Measurements from ENCODE around the gene BCL2L1.

The BCL2L1 gene

DNA sequence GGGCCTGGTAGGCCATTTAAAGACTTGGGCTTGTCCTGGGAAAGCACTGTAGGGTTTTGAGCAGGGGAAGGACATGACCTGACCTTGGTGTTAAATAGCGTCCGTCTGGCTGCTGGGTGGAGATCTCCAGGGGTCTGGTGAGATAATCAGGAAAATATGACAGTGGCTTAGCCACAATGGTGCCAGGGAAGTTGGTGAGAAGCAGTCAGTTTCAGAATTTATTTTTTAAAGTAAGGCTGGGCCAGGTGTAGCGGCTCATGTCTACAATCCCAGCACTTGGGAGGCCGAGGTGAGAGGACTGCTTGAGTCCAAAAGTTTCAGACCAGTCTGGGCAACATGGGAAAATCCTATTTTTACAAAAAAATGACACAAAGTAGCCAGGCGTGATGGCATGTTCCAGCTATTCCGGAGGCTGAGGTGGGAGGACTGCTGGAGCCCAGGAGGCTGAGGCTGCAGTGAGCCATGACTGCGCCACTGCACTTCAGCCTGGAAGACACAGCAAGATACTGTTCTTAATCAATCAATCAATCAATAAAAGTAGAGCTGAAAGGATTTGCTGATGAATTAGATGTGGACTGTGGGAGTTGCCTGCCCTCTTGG is 41.4 kb downstream of the BCL2L1 start:
- Histone ChIP-seq H3K9ac (ENCODE audit: low read length) (no peak overlapping the region), H3K4me1 (ENCODE audit: low read length) (peaks cover 38% of the 10 kb centered on the region), H3K27me3 (ENCODE audit: low read depth, low read length) (no peaks in the 10 kb centered on the region), H3K4me3 (ENCODE audit: low read length) (no peak overlapping the region), H3K36me3 (replicated peaks; ENCODE audit: low read depth, low read length) (peaks cover 44% of the 10 kb centered on the region), H2AFZ (ENCODE audit: low read depth, low read length) (no peak overlapping the region), H3K4me2 (ENCODE audit: low read length) (no peak overlapping the region), H3K9me3 (ENCODE audit: insufficient read depth, low read length) (no peaks in the 10 kb centered on the region), H4K20me1 (ENCODE audit: insufficient read depth, low read length) (no peaks in the 10 kb centered on the region), H3K27ac (ENCODE audit: low read length) (no peak overlapping the region), H3K79me2 (ENCODE audit: low read length) (peaks cover 58% of the 10 kb centered on the region)
- TF ChIP-seq, protein P1, sequence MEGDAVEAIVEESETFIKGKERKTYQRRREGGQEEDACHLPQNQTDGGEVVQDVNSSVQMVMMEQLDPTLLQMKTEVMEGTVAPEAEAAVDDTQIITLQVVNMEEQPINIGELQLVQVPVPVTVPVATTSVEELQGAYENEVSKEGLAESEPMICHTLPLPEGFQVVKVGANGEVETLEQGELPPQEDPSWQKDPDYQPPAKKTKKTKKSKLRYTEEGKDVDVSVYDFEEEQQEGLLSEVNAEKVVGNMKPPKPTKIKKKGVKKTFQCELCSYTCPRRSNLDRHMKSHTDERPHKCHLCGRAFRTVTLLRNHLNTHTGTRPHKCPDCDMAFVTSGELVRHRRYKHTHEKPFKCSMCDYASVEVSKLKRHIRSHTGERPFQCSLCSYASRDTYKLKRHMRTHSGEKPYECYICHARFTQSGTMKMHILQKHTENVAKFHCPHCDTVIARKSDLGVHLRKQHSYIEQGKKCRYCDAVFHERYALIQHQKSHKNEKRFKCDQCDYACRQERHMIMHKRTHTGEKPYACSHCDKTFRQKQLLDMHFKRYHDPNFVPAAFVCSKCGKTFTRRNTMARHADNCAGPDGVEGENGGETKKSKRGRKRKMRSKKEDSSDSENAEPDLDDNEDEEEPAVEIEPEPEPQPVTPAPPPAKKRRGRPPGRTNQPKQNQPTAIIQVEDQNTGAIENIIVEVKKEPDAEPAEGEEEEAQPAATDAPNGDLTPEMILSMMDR (IDR thresholded peaks at IDR 0.05; ENCODE audit: low read depth, low read length): no peak
- no peak for TF ChIP-seq EZH2phosphoT487 (IDR thresholded peaks at IDR 0.05; ENCODE audit: low read depth)

DNA sequence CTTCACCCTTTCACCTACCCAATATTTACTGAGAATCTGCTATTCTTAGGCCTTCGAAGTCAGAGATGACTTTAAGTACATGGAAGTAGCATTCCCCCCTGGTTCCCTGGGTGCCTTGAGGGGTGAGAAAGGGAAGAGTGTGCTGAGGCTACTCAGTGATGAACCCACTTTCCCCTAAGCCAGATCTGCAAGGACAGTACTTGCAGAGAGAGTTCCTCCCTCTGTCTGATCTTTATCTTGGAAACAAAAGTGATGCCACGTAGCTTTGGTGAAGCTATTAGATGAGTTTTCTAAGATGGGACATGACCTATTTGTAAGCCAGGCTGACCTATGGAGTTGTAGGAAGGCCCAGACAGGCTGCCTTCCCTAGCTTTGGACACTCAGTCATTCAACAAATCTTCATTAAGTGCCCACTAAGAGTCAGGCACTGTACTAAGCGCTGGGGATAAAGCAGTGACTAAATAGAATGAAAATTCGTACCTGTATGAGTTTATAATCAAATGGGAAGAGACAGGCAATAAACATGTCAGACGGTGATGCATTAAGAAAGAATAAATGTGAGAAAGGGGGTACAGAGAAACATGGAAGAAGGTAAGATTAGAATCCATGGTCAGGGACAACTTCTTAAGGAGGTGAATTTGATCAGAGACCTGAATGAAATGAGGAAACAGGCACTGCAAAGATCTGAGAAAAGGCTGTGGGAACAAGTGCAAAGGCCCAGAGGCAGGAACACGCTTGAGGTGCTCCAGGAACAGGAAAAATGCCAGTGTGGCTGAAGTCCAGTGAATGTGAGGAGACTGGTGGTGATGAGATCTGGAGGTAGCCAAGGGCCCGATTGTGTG is 42.2 kb downstream of the BCL2L1 start:
- no peaks in the 10 kb centered on the region for H4K20me1 ChIP-seq (ENCODE audit: insufficient read depth, low read length)
- H3K9me3 ChIP-seq (ENCODE audit: insufficient read depth, low read length): no peaks in the 10 kb centered on the region
- no peak overlapping the region for H3K9ac ChIP-seq (ENCODE audit: low read length)
- no peak overlapping the region for H2AFZ ChIP-seq (ENCODE audit: low read depth, low read length)
- H3K79me2 ChIP-seq (ENCODE audit: low read length): peaks cover 58% of the 10 kb centered on the region
- peaks cover 41% of the 10 kb centered on the region for H3K36me3 ChIP-seq (replicated peaks; ENCODE audit: low read depth, low read length)
- no peak overlapping the region for H3K4me3 ChIP-seq (ENCODE audit: low read length)
- no peaks in the 10 kb centered on the region for H3K27me3 ChIP-seq (ENCODE audit: low read depth, low read length)
- TF ChIP-seq EZH2phosphoT487 (IDR thresholded peaks at IDR 0.05; ENCODE audit: low read depth): no peak
- TF ChIP-seq, protein P1 (IDR thresholded peaks at IDR 0.05; ENCODE audit: low read depth, low read length): no peak
- H3K27ac ChIP-seq (ENCODE audit: low read length): no peak overlapping the region
- H3K4me2 ChIP-seq (ENCODE audit: low read length): no peak overlapping the region
- peaks cover 38% of the 10 kb centered on the region for H3K4me1 ChIP-seq (ENCODE audit: low read length)

DNA sequence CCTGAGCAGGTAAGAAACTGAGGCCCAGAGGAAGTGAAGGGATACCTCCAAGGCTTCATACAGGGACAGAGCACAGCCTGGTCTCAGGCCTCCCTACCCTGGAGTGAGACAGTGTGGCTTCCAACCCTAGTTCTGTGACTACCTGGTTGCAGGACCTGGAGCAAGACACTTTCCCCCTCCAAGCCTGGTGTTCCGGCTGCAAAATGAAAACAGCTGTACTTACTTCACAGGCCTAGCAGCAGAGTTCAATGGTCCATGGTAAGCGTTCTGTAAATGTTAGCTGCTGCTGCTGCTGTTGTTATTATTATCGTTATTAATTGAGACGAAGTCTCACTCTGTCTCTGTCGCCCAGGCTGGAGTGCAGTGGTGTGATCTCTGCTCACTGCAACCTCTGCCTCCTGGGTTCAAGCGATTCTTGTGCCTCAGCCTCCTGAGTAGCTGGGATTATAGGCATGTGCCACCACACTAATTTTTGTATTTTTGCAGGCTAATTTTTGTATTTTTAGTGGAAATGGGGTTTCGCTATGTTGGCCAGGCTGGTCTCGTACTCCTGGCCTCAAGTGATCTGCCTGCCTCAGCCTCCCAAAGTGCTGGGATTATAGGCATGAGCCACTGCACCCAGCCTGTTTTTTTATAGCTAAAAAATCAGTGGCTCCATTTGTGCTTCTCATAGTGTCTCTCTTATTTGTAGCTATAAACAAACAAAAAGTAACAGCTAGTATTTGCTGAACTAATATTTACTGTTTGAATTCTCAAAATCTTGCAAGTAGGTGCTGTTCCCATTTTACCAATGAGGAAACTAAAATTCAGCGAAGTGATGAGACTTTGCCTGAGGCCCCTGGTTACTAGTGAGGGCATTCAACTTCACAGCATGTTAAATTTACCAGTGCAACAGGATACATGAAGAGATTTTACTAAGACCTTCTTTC is 43.0 kb downstream of the BCL2L1 start:
- Histone ChIP-seq H3K9ac (ENCODE audit: low read length) (no peak overlapping the region), H3K4me3 (ENCODE audit: low read length) (no peak overlapping the region), H3K79me2 (ENCODE audit: low read length) (peaks cover 63% of the 10 kb centered on the region), H2AFZ (ENCODE audit: low read depth, low read length) (no peak overlapping the region), H3K9me3 (ENCODE audit: insufficient read depth, low read length) (no peaks in the 10 kb centered on the region), H3K4me2 (ENCODE audit: low read length) (no peak overlapping the region), H3K36me3 (replicated peaks; ENCODE audit: low read depth, low read length) (peaks cover 41% of the 10 kb centered on the region), H3K4me1 (ENCODE audit: low read length) (peaks cover 38% of the 10 kb centered on the region), H3K27ac (ENCODE audit: low read length) (no peak overlapping the region), H4K20me1 (ENCODE audit: insufficient read depth, low read length) (no peaks in the 10 kb centered on the region), H3K27me3 (ENCODE audit: low read depth, low read length) (no peaks in the 10 kb centered on the region)
- no peak for TF ChIP-seq EZH2phosphoT487 (IDR thresholded peaks at IDR 0.05; ENCODE audit: low read depth)
- TF ChIP-seq, protein P1 (IDR thresholded peaks at IDR 0.05; ENCODE audit: low read depth, low read length): no peak

Measured in OCI-LY3 (cell line).